CD14-positive monocyte (primary cell): ENCODE measurements around the gene PSMD12. TPM values are rescaled to one million over a fixed set of nuclear protein-coding genes. Genes with fewer than 3 reads are reported as not detected.
A peak's percentile ranks its signal among the peaks of the same experiment; 100 is the strongest.

ENCODE experiments used
- DNase-seq, 3 donors: peaks; one replicate each; pipeline ENCODE4 v3.0.0-alpha.2; 2011 to 2022
- H2AFZ ChIP-seq: 2 replicates; pipeline ENCODE4 v1.6.0; 2012; ENCODE audit warnings: mild to moderate bottlenecking, low read depth, low read length, inconsistent platforms; ENCODE audit not compliant: insufficient read depth, poor library complexity, severe bottlenecking
- H3K27ac ChIP-seq, 2 donors: 1 replicate in 1 of 2; 2 replicates in 1 of 2; pipeline ENCODE4 v1.5.1; 2012 to 2013; ENCODE audit warnings: low read length in 2 of 2, control low read depth in 1 of 2, inconsistent platforms in 1 of 2, low read depth in 1 of 2, mild to moderate bottlenecking in 1 of 2
- H3K27me3 ChIP-seq, 2 donors: one replicate each; pipeline versions ENCODE4 v1.6.0 to v1.6.1; 2011 to 2013; ENCODE audit warnings: low read length in 2 of 2; ENCODE audit not compliant: control insufficient read depth in 2 of 2, insufficient read depth in 2 of 2
- H3K36me3 ChIP-seq, 2 donors: replicated peaks in 1 of 2; 1 replicate in 1 of 2; 2 replicates in 1 of 2; pipeline versions ENCODE4 v1.5.1 to v1.6.1; 2012 to 2013; ENCODE audit warnings: low read length in 2 of 2, control low read depth in 1 of 2, inconsistent platforms in 1 of 2, mild to moderate bottlenecking in 1 of 2; ENCODE audit not compliant: insufficient read depth in 2 of 2, control insufficient read depth in 1 of 2
- H3K4me1 ChIP-seq, 2 donors: 1 replicate in 1 of 2; 2 replicates in 1 of 2; pipeline versions ENCODE4 v1.5.1 to v1.6.1; 2012 to 2013; ENCODE audit warnings: low read length in 2 of 2, control low read depth in 1 of 2, inconsistent platforms in 1 of 2, mild to moderate bottlenecking in 1 of 2, moderate library complexity in 1 of 2; ENCODE audit not compliant: insufficient read depth in 2 of 2, control insufficient read depth in 1 of 2
- H3K4me2 ChIP-seq: replicated peaks from 2 replicates; pipeline ENCODE3; 2012; ENCODE audit warnings: low read length, moderate library complexity, mild to moderate bottlenecking; ENCODE audit not compliant: poor library complexity, severe bottlenecking; ENCODE audit errors: extremely low read depth
- H3K4me3 ChIP-seq, 3 experiments: fragments of 200-600 bp in 1 of 3; sonication (generic) in 1 of 3; replicated peaks in 1 of 3; 1 replicate in 2 of 3; 2 replicates in 1 of 3; pipeline ENCODE4 v1.5.1; 2011 to 2013; ENCODE audit warnings: low read length in 3 of 3, mild to moderate bottlenecking in 3 of 3, control low read depth in 2 of 3, low read depth in 2 of 3, inconsistent platforms in 1 of 3, moderate library complexity in 1 of 3
- H3K79me2 ChIP-seq: 2 replicates; pipeline ENCODE4 v1.6.0; 2012; ENCODE audit warnings: mild to moderate bottlenecking, control low read depth, inconsistent platforms, low read length, moderate library complexity; ENCODE audit not compliant: insufficient read depth
- H3K9ac ChIP-seq: 2 replicates; pipeline ENCODE4 v1.6.0; 2017; ENCODE audit warnings: low read length, mild to moderate bottlenecking; ENCODE audit not compliant: insufficient read depth, poor library complexity, severe bottlenecking
- H3K9me3 ChIP-seq, 2 donors: replicated peaks in 1 of 2; 1 replicate in 1 of 2; 2 replicates in 1 of 2; pipeline versions ENCODE4 v1.5.1 to v1.6.1; 2012 to 2013; ENCODE audit warnings: low read length in 2 of 2, control low read depth in 1 of 2; ENCODE audit not compliant: control insufficient read depth in 1 of 2, insufficient read depth in 1 of 2
- H4K20me1 ChIP-seq: 2 replicates; pipeline ENCODE4 v1.6.0; 2012; ENCODE audit warnings: mild to moderate bottlenecking, low read length, control low read depth, moderate library complexity; ENCODE audit not compliant: insufficient read depth
- H3K27ac Mint-ChIP-seq, 7 donors: one replicate each; pipeline ENCODE4 v1.8.0; 2020; ENCODE audit warnings: mild to moderate bottlenecking in 7 of 7, mixed read lengths in 7 of 7, moderate library complexity in 6 of 7, inconsistent platforms in 2 of 7
- H3K27me3 Mint-ChIP-seq, 3 donors: one replicate each; pipeline ENCODE4 v1.8.0; 2021 to 2022; ENCODE audit warnings: low read depth in 3 of 3, mild to moderate bottlenecking in 3 of 3, mixed read lengths in 3 of 3, moderate library complexity in 3 of 3, inconsistent platforms in 1 of 3
- H3K36me3 Mint-ChIP-seq, 2 donors: one replicate each; pipeline ENCODE4 v1.8.0; 2020; ENCODE audit warnings: mixed read lengths in 2 of 2, inconsistent platforms in 1 of 2, mild to moderate bottlenecking in 1 of 2
- H3K4me1 Mint-ChIP-seq: one replicate; pipeline ENCODE4 v1.8.0; 2020; ENCODE audit warnings: mild to moderate bottlenecking, mixed read lengths
- H3K4me3 Mint-ChIP-seq, 2 donors: one replicate each; pipeline ENCODE4 v1.8.0; 2020; ENCODE audit warnings: mild to moderate bottlenecking in 2 of 2, mixed read lengths in 2 of 2, moderate library complexity in 1 of 2
- H3K9me3 Mint-ChIP-seq, 7 donors: one replicate each; pipeline ENCODE4 v1.8.0; 2020 to 2022; ENCODE audit warnings: mixed read lengths in 7 of 7, mild to moderate bottlenecking in 6 of 7, moderate library complexity in 6 of 7, inconsistent platforms in 2 of 7
- CTCF ChIP-seq: fragments of 200-600 bp; IDR thresholded peaks from one replicate; pipeline ENCODE4 v1.8.0; 2022; ENCODE audit warnings: antibody characterized with exemption, mild to moderate bottlenecking
- WGBS: methylation state at CpG from one replicate; pipeline ENCODE4 v1.1.5; 2013; ENCODE audit warnings: missing lambda C conversion rate; ENCODE audit not compliant: insufficient coverage; 5-methylcytosine and 5-hydroxymethylcytosine counted together
- intact Hi-C, 2 donors: fragments of 100-400 bp; cut with micrococcal nuclease; formaldehyde crosslinking; loops; one replicate each; pipeline versions ENCODE4 v1.15.0 to v1.15.1; 2023
- polyA minus RNA-seq: library from RNA; depleted of rRNA, polyadenylated mRNA; stranded (reverse); fragments of >200 nt; gene quantifications from 2 replicates; pipeline ENCODE4 v1.2.3, GENCODE V29; 2012
- polyA plus RNA-seq, 3 donors: library from polyadenylated mRNA; depleted of rRNA in 1 of 3; unstranded in 2 of 3; stranded (reverse) in 1 of 3; fragments of 300-500 nt in 2 of 3; fragments of >200 nt in 1 of 3; fragmentation: Illumina TruSeq in 2 of 3; gene quantifications; 1 replicate in 2 of 3; 2 replicates in 1 of 3; pipeline ENCODE4 v1.2.3, GENCODE V29; 2012 to 2021
- total RNA-seq, 12 experiments: library from RNA in 1 of 12; stranded (reverse) in 1 of 12; fragments of 120-200 nt in 1 of 12; gene quantifications; one replicate each; pipeline ENCODE4 v1.2.4 and lab custom pipeline; 2013 to 2026; ENCODE audit warnings: mixed read lengths in 6 of 12, inconsistent platforms in 1 of 12

Gene PSMD12
- total RNA-seq (2013), result 16.8 TPM
- 10 to 100 TPM; 16.2 to 30.7 (median 17.8) TPM for polyA plus RNA-seq
- polyA minus RNA-seq, result 5.4 and 6.6 TPM in 2 replicates
- total RNA-seq (lab: John Stamatoyannopoulos, UW), result 43.7 to 76.3 (median 61.4) reads per million in 11 experiments

GRCh38 chr17:67366193-67367157, at the start of gene PSMD12:
Gene PSMD12, minus strand, starts transcription at chr17:67366577. Its CDS starts 58 bp downstream, at chr17:67366519.
- Mint-ChIP-seq H3K27ac (peak within 1 kb of the TSS; percentile 95 to 99 (median 96)), H3K9me3 (no peaks in the 10 kb centered on the region), H3K36me3 (peaks cover 17 to 27% of the 10 kb centered on the region in 2 donors), H3K27me3 (peaks cover 0 to 3% (median 0%) of the 10 kb centered on the region in 3 donors), H3K4me1 (peaks cover 48% of the 10 kb centered on the region), H3K4me3 (peak within 1 kb of the TSS; percentile 84 to 100)
- Histone ChIP-seq H3K27ac (peak within 1 kb of the TSS; percentile 80 to 96), H3K4me2 (peak within 1 kb of the TSS; percentile 82), H3K4me3 (peak within 1 kb of the TSS; percentile 81 to 96 (median 90)), H3K9ac (peak within 1 kb of the TSS; percentile 97), H3K4me1 (peaks cover 34 to 36% of the 10 kb centered on the region in 2 donors), H2AFZ (peak within 1 kb of the TSS; percentile 86), H3K27me3 (no peaks in the 10 kb centered on the region), H3K79me2 (peaks cover 53% of the 10 kb centered on the region), H3K36me3 (peaks cover 0 to 13% of the 10 kb centered on the region in 2 donors), H3K9me3 (no peaks in the 10 kb centered on the region), H4K20me1 (peaks cover 41% of the 10 kb centered on the region)
- peak; percentile 86 to 90 (median 89) for DNase-seq
- intact Hi-C loops, result loop anchor here in 1 of 2 donors (10.0 kb wide), 1 partner anchor 122 kb away; the partner anchor contains the start of gene HELZ
- WGBS, result under 1% methylated on average over 42 of the region's 55 CpGs
- no peak for TF ChIP-seq CTCF

DNA sequence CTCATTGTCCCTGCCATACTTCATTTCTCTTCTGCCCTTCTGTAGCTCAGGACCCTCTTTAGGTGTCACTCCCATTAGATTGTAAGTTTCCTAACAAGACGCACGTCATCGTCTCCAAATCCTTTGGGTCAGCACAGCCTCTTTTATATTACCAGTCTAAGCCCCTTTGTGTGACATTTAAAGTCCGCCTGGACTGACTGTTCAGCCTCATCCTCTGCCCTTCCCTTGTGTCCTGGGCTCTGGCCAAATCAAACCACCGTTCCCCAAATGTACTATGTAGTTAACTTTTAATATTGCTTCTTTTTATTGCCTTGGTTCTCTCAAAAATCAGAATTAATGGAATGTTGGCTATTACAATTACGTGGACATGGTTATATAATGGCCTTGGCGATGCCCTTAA, 48.9 kb upstream of the PSMD12 start:
- Mint-ChIP-seq H3K4me1 (peaks cover 31% of the 10 kb centered on the region), H3K9me3 (peaks cover 0 to 2% (median 0%) of the 10 kb centered on the region in 7 donors), H3K27ac (peak overlapping the region in 1 of 7 donors; percentile 68), H3K27me3 (peaks cover 0 to 5% (median 0%) of the 10 kb centered on the region in 3 donors), H3K36me3 (no peaks in the 10 kb centered on the region), H3K4me3 (no peak overlapping the region)
- Histone ChIP-seq H3K27ac (no peak overlapping the region), H4K20me1 (peaks cover 49% of the 10 kb centered on the region), H3K27me3 (no peaks in the 10 kb centered on the region), H3K79me2 (peaks cover 38% of the 10 kb centered on the region), H3K4me2 (no peak overlapping the region), H3K36me3 (no peaks in the 10 kb centered on the region), H3K9me3 (no peaks in the 10 kb centered on the region), H3K4me1 (peaks cover 17 to 20% of the 10 kb centered on the region in 2 donors), H3K9ac (no peak overlapping the region), H3K4me3 (no peak overlapping the region), H2AFZ (no peak overlapping the region)
- intact Hi-C loops, result no loop called here
- WGBS, result 76% methylated on average over 3 of the region's 7 CpGs
- TF ChIP-seq CTCF, result no peak
- DNase-seq, result no peak
